Right lobe of liver (tissue), 6 donors: Measurements from ENCODE around the gene HCST. TPM values are rescaled to one million over a fixed set of nuclear protein-coding genes. Genes with fewer than 3 reads are reported as not detected.

Experiments
- ATAC-seq, 4 donors: fragments of 200-7000 bp; cut with Tn5 transposase; one replicate each; pipeline ENCODE4 v1.9.1; 2020; ENCODE audit warnings: mild to moderate bottlenecking in 4 of 4, moderate library complexity in 4 of 4
- DNase-seq, 3 donors: peaks; one replicate each; pipeline ENCODE4 v3.0.0-alpha.2; 2020
- H3K27ac ChIP-seq, 3 donors: fragments of 200-600 bp; one replicate each; pipeline ENCODE4 v1.8.0; 2022
- H3K27me3 ChIP-seq, 2 donors: fragments of 200-600 bp; one replicate each; pipeline ENCODE4 v1.8.0; 2022
- H3K36me3 ChIP-seq, 4 donors: fragments of 200-600 bp; sonication (generic) in 1 of 4; one replicate each; pipeline versions ENCODE4 v1.5.1 to v1.8.0; 2017 to 2022; ENCODE audit warnings: control low read depth in 1 of 4
- H3K4me1 ChIP-seq, 4 donors: fragments of 200-600 bp; sonication (generic) in 1 of 4; one replicate each; pipeline versions ENCODE4 v1.5.1 to v1.8.0; 2017 to 2022; ENCODE audit warnings: control low read depth in 1 of 4
- H3K4me3 ChIP-seq, 3 donors: fragments of 200-600 bp; one replicate each; pipeline ENCODE4 v1.8.0; 2022
- H3K9me3 ChIP-seq, 4 donors: fragments of 200-600 bp; sonication (generic) in 1 of 4; one replicate each; pipeline versions ENCODE4 v1.5.1 to v1.8.0; 2017 to 2022; ENCODE audit warnings: control low read depth in 1 of 4
- CTCF ChIP-seq, 4 donors: fragments of 200-600 bp in 3 of 4; fragments of 450-650 bp in 1 of 4; IDR thresholded peaks; one replicate each; pipeline versions ENCODE4 v1.5.1 to v1.8.0; 2016 to 2022; ENCODE audit warnings: antibody characterized with exemption in 4 of 4, mild to moderate bottlenecking in 2 of 4
- POLR2A ChIP-seq: fragments of 450-650 bp; IDR thresholded peaks from one replicate; pipeline ENCODE4 v1.6.1; 2017; ENCODE audit warnings: antibody characterized with exemption, mild to moderate bottlenecking
- WGBS: methylation state at CpG from one replicate; pipeline ENCODE4 v1.1.6; 2018; ENCODE audit warnings: low coverage, low lambda C conversion rate; ENCODE audit not compliant: insufficient coverage; ENCODE audit errors: missing lambda C conversion rate; 5-methylcytosine and 5-hydroxymethylcytosine counted together
- intact Hi-C, 2 donors: fragments of 100-400 bp; cut with DNase I; formaldehyde crosslinking; loops; one replicate each; pipeline versions ENCODE4 v1.11.2 to v1.14.1; 2022
- total RNA-seq, 6 experiments: library from RNA; depleted of rRNA in 2 of 6; stranded (reverse); fragments of >200 nt in 2 of 6; fragmentation: NEBNext Ultra II Directional in 3 of 6; extraction: Animal tissue kit (Norgen Biotek cat#: 25700) in 3 of 6; gene quantifications; one replicate each; pipeline versions ENCODE4 v1.1.0 to v1.2.4, GENCODE V29; 2016 to 2023
- donor health status: DM: no; HTN: yes; CAD: no.
- donor health status: DM: no; HTN: no; CAD: no.
- donor health status: DM: no; HTN: no; CAD: no.
- donor health status: DM: no; HTN: yes; CAD: no.
- donor health status: DM: no; HTN: yes; CAD: no.

Gene HCST
- total RNA-seq, 6 experiments from 2014 or later, result 1.7 to 4.2 (median 2.4) TPM; not detected in 1

- no peaks in the 10 kb centered on the region for H3K27me3 ChIP-seq
- TF ChIP-seq POLR2A (no peak), CTCF (IDR thresholded peaks at IDR 0.05) (no peak)
- DNase-seq (no peak), ATAC-seq (peak; percentile 42 to 53 (median 44))
- no peaks in the 10 kb centered on the region for H3K9me3 ChIP-seq
- H3K4me1 ChIP-seq, result no peaks in the 10 kb centered on the region
- H3K4me3 ChIP-seq, result no peak overlapping the region
- H3K27ac ChIP-seq, result no peak overlapping the region
- 77% methylated on average over 7 of the region's 14 CpGs for WGBS
- H3K36me3 ChIP-seq, result no peaks in the 10 kb centered on the region
- intact Hi-C loops, result no loop called here
Measured at GRCh38 chr19:35862528-35862927, 39.8 kb upstream of the HCST start.

GRCh38 chr19:35863018-35863417 is 39.3 kb upstream of the HCST start:
- H3K4me3 ChIP-seq, result no peak overlapping the region
- H3K27ac ChIP-seq, result no peak overlapping the region
- intact Hi-C loops, result no loop called here
- ATAC-seq (no peak), DNase-seq (no peak)
- H3K36me3 ChIP-seq, result no peaks in the 10 kb centered on the region
- no peaks in the 10 kb centered on the region for H3K27me3 ChIP-seq
- H3K9me3 ChIP-seq, result no peaks in the 10 kb centered on the region
- H3K4me1 ChIP-seq, result no peaks in the 10 kb centered on the region
- 80% methylated on average over 5 of the region's 5 CpGs for WGBS
- no peak for TF ChIP-seq CTCF (IDR thresholded peaks at IDR 0.05)
- no peak for TF ChIP-seq POLR2A

- DNase-seq (peak; percentile 67 to 71 (median 71)), ATAC-seq (peak; percentile 81 to 92 (median 88))
- 4% methylated on average over 8 of the region's 60 CpGs for WGBS
- no peaks in the 10 kb centered on the region for H3K9me3 ChIP-seq
- H3K27me3 ChIP-seq, result peaks cover 0 to 18% of the 10 kb centered on the region in 2 donors
- intact Hi-C loops, result no loop called here
- H3K36me3 ChIP-seq, result no peaks in the 10 kb centered on the region
- peaks cover 0 to 14% (median 0%) of the 10 kb centered on the region in 4 donors for H3K4me1 ChIP-seq
- TF ChIP-seq POLR2A (no peak), CTCF (IDR thresholded peaks at IDR 0.05) (no peak)
- no peak within 1 kb of the TSS for H3K27ac ChIP-seq
- H3K4me3 ChIP-seq, result peak within 1 kb of the TSS; percentile 26 to 50 (median 29)
Measured at GRCh38 chr19:35868172-35868822, 34.0 kb upstream of the HCST start, which contains the start of gene APLP1. TSS of gene APLP1 (plus strand) at chr19:35868574. CDS start at chr19:35868637, 63 bp downstream.

- no peak for DNase-seq
- Histone ChIP-seq H3K36me3 (no peaks in the 10 kb centered on the region), H3K27me3 (peaks cover 0 to 18% of the 10 kb centered on the region in 2 donors), H3K4me3 (peak overlapping the region; percentile 26 to 50 (median 29)), H3K4me1 (peaks cover 0 to 14% (median 0%) of the 10 kb centered on the region in 4 donors), H3K27ac (no peak overlapping the region), H3K9me3 (no peaks in the 10 kb centered on the region)
- WGBS, result 3% methylated on average over 4 of the region's 15 CpGs
- no peak for ATAC-seq
- intact Hi-C loops, result no loop called here
- no peak for TF ChIP-seq CTCF (IDR thresholded peaks at IDR 0.05)
- no peak for TF ChIP-seq POLR2A
Measured at GRCh38 chr19:35868823-35869326, 33.5 kb upstream of the HCST start.
